Sigmoid colon (tissue), 7 donors: Measurements from ENCODE around the gene FBXO10. TPM values are rescaled to one million over a fixed set of nuclear protein-coding genes. Genes with fewer than 3 reads are reported as not detected.

Experiments used
- DNase-seq: peaks from one replicate; pipeline ENCODE4 v3.0.0-alpha.2; 2019
- H3K27ac ChIP-seq, 4 donors: fragments of 200-600 bp; sonication (generic); one replicate each; pipeline ENCODE4 v1.5.1; 2016 to 2019; ENCODE audit warnings: mild to moderate bottlenecking in 1 of 4
- H3K27me3 ChIP-seq, 3 donors: fragments of 200-600 bp; sonication (generic); one replicate each; pipeline ENCODE4 v1.5.1; 2019; ENCODE audit warnings: mild to moderate bottlenecking in 1 of 3
- H3K36me3 ChIP-seq, 4 donors: fragments of 200-600 bp; sonication (generic); one replicate each; pipeline ENCODE4 v1.5.1; 2016 to 2019
- H3K4me1 ChIP-seq, 4 donors: fragments of 200-600 bp; sonication (generic); one replicate each; pipeline ENCODE4 v1.5.1; 2017 to 2019
- H3K4me3 ChIP-seq, 4 donors: fragments of 200-600 bp; sonication (generic); one replicate each; pipeline ENCODE4 v1.5.1; 2017 to 2019; ENCODE audit warnings: mild to moderate bottlenecking in 2 of 4, moderate library complexity in 1 of 4
- H3K9me3 ChIP-seq, 4 donors: fragments of 200-600 bp in 3 of 4; sonication (generic) in 3 of 4; one replicate each; pipeline versions ENCODE4 v1.5.1 to v1.6.1; 2013 to 2019
- CTCF ChIP-seq, 4 experiments: fragments of 450-650 bp in 3 of 4; fragments of 200-600 bp in 1 of 4; IDR thresholded peaks; one replicate each; pipeline ENCODE4 v1.5.1; 2016 to 2019; ENCODE audit warnings: antibody characterized with exemption in 4 of 4, mild to moderate bottlenecking in 3 of 4, moderate library complexity in 2 of 4
- EP300 ChIP-seq, 4 donors: sonication (generic); formaldehyde crosslinking; IDR thresholded peaks; one replicate each; pipeline ENCODE4 v1.6.1; 2017; ENCODE audit warnings: antibody characterized with exemption in 4 of 4
- POLR2A ChIP-seq, 2 donors: fragments of 450-650 bp; IDR thresholded peaks; one replicate each; pipeline ENCODE4 v1.6.1; 2016; ENCODE audit warnings: antibody characterized with exemption in 2 of 2, mild to moderate bottlenecking in 2 of 2, moderate library complexity in 2 of 2
- POLR2AphosphoS5 ChIP-seq, 4 donors: sonication (generic); formaldehyde crosslinking; IDR thresholded peaks; one replicate each; pipeline ENCODE4 v1.6.1; 2017; ENCODE audit warnings: antibody characterized with exemption in 4 of 4
- WGBS, 2 donors: extraction: QIAGEN DNeasy Blood & Tissue Kit; methylation state at CpG; one replicate each; pipeline ENCODE4 v1.1.7; 2013; 5-methylcytosine and 5-hydroxymethylcytosine counted together
- intact Hi-C: fragments of 100-400 bp; cut with DNase I; formaldehyde crosslinking; loops from one replicate; pipeline ENCODE4 v1.15.1; 2023
- polyA plus RNA-seq, 3 donors: library from polyadenylated mRNA; stranded (reverse); fragments of 200-250 nt; gene quantifications; one replicate each; pipeline ENCODE4 v1.2.3, GENCODE V29; 2013
- total RNA-seq, 4 donors: library from RNA; depleted of rRNA; stranded (reverse); fragments of >200 nt; gene quantifications; one replicate each; pipeline ENCODE4 v1.1.0, GENCODE V29; 2016
- donor health status: healthy with polysubstance abuse.
- donor health status: Bipolar disorder and iron deficiency.
- donor health status: healthy.

Gene FBXO10
- total and polyA plus RNA-seq, 7 donors: 0.60 to 19.4 (median 14.8) TPM

- Histone ChIP-seq H3K27ac (no peak overlapping the region), H3K9me3 (no peaks in the 10 kb centered on the region), H3K4me1 (no peaks in the 10 kb centered on the region), H3K27me3 (no peaks in the 10 kb centered on the region), H3K36me3 (no peaks in the 10 kb centered on the region), H3K4me3 (no peak overlapping the region)
- TF ChIP-seq EP300 (IDR thresholded peaks at IDR 0.05) (no peak), CTCF (IDR thresholded peaks at IDR 0.05) (no peak), POLR2AphosphoS5 (IDR thresholded peaks at IDR 0.05) (no peak), POLR2A (IDR thresholded peaks at IDR 0.05) (no peak)
- 87 to 90% methylated on average over 4 of the region's 4 CpGs for WGBS, 2 donors
- DNase-seq: no peak
- intact Hi-C loops: no loop called here
Observed at GRCh38 chr9:37622462-37622861, 46.3 kb upstream of the FBXO10 start.

GRCh38 chr9:37621273-37622121 lies 45.3 kb upstream of the FBXO10 start:
- 65 to 80% methylated on average over 9 of the region's 9 CpGs for WGBS, 2 donors
- H3K27ac ChIP-seq: no peak overlapping the region
- intact Hi-C loops: no loop called here
- H3K27me3 ChIP-seq: no peaks in the 10 kb centered on the region
- no peak overlapping the region for H3K4me3 ChIP-seq
- DNase-seq: no peak
- H3K9me3 ChIP-seq: no peaks in the 10 kb centered on the region
- TF ChIP-seq POLR2A (IDR thresholded peaks at IDR 0.05) (no peak), POLR2AphosphoS5 (IDR thresholded peaks at IDR 0.05) (no peak), CTCF (IDR thresholded peaks at IDR 0.05) (no peak), EP300 (IDR thresholded peaks at IDR 0.05) (no peak)
- H3K36me3 ChIP-seq: no peaks in the 10 kb centered on the region
- H3K4me1 ChIP-seq: no peaks in the 10 kb centered on the region

- DNase-seq: no peak
- H3K36me3 ChIP-seq: no peaks in the 10 kb centered on the region
- H3K4me1 ChIP-seq: no peaks in the 10 kb centered on the region
- no peak for TF ChIP-seq POLR2AphosphoS5 (IDR thresholded peaks at IDR 0.05)
- H3K27ac ChIP-seq: no peak overlapping the region
- H3K9me3 ChIP-seq: no peaks in the 10 kb centered on the region
- intact Hi-C loops: no loop called here
- no peak overlapping the region for H3K4me3 ChIP-seq
- H3K27me3 ChIP-seq: no peaks in the 10 kb centered on the region
- WGBS, 2 donors: 72 to 76% methylated on average over 1 of the region's 1 CpG
Observed at GRCh38 chr9:37620396-37620795, 44.2 kb upstream of the FBXO10 start.

- H3K4me1 ChIP-seq: no peaks in the 10 kb centered on the region
- H3K9me3 ChIP-seq: no peaks in the 10 kb centered on the region
- 93 to 94% methylated on average over 3 of the region's 3 CpGs for WGBS, 2 donors
- intact Hi-C loops: loop anchor here (5.0 kb wide), 1 partner anchor 32 kb away; the partner anchor contains the start of gene FRMPD1
- H3K36me3 ChIP-seq: no peaks in the 10 kb centered on the region
- no peak for DNase-seq
- TF ChIP-seq EP300 (IDR thresholded peaks at IDR 0.05) (no peak), POLR2AphosphoS5 (IDR thresholded peaks at IDR 0.05) (no peak), POLR2A (IDR thresholded peaks at IDR 0.05) (no peak), CTCF (IDR thresholded peaks at IDR 0.05) (no peak)
- no peaks in the 10 kb centered on the region for H3K27me3 ChIP-seq
- no peak overlapping the region for H3K4me3 ChIP-seq
- no peak overlapping the region for H3K27ac ChIP-seq
Observed at GRCh38 chr9:37619806-37620205, 43.6 kb upstream of the FBXO10 start.

GRCh38 chr9:37618817-37619216 lies 42.6 kb upstream of the FBXO10 start:
- no peak for DNase-seq

More at GRCh38 chr9:37618817-37619216, 42.6 kb upstream of the FBXO10 start:
- H3K36me3 ChIP-seq: no peaks in the 10 kb centered on the region
- TF ChIP-seq POLR2AphosphoS5 (IDR thresholded peaks at IDR 0.05): no peak
- TF ChIP-seq CTCF (IDR thresholded peaks at IDR 0.05): no peak
- TF ChIP-seq POLR2A (IDR thresholded peaks at IDR 0.05): no peak
- TF ChIP-seq EP300 (IDR thresholded peaks at IDR 0.05): no peak
- intact Hi-C loops: loop anchor here (5.0 kb wide), 1 partner anchor 33 kb away; the partner anchor contains the start of gene FRMPD1
- no peaks in the 10 kb centered on the region for H3K27me3 ChIP-seq
- no peak overlapping the region for H3K4me3 ChIP-seq
- no peaks in the 10 kb centered on the region for H3K9me3 ChIP-seq
- no peaks in the 10 kb centered on the region for H3K4me1 ChIP-seq
- WGBS, 2 donors: 87 to 93% methylated on average over 4 of the region's 4 CpGs
- no peak overlapping the region for H3K27ac ChIP-seq
